Globus pallidus (tissue), 1 donor: ENCODE data around the gene SAMD8.
"Not testable (repeated sequence)": the region's sequence is repeated elsewhere in the genome, so short reads cannot be mapped to it uniquely, and the experiment has no call there.

Source experiments
- DNase-seq: peaks from one replicate; pipeline ENCODE4 v3.0.0-alpha.2; 2015; ENCODE audit warnings: low spot score

The SAMD8 gene

DNA sequence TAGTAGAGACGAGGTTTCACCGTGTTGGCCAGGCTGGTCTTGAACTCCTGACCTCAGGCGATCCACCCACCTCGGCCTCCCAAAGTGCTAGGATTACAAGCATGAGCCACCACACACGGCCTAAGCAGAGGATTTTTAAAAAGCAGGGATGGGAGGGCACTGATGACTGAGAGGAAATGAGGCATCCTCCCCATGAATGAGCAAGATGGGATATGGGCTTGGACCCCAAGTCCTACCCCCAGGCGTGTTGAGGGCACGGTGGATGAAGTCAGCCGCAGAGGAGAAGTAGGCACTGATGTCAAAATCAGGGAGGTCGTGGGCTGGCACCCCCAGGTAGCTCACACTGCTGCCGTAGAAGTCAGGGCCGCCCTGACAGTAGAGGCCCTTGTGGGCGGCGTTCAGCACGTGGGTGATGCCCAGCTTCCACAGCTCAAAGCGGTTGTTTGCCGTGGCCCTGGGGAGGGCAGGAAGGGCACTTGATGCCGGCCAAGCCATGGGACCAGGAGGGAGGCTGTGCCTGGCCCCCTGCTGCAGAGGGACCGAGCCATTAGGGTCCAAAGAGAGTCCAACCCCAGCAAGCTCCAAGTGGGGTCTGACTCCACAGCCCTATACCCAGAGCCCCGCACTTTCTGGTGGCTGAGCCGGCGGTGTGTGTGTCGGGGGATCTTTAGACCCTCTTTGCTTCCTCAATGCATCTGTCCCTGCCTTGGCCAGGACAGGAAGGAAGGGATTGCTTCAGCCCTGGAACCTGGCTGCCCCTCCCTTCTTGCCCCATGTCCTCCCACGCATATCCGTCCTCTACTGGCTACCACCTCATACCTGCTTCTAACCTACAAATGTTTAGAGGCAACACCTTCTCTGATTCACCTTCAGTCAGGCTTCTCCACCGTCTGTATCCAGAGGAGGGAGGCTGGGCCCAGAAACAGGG is 3.4 kb upstream of the SAMD8 start:
- no peak for DNase-seq

DNA sequence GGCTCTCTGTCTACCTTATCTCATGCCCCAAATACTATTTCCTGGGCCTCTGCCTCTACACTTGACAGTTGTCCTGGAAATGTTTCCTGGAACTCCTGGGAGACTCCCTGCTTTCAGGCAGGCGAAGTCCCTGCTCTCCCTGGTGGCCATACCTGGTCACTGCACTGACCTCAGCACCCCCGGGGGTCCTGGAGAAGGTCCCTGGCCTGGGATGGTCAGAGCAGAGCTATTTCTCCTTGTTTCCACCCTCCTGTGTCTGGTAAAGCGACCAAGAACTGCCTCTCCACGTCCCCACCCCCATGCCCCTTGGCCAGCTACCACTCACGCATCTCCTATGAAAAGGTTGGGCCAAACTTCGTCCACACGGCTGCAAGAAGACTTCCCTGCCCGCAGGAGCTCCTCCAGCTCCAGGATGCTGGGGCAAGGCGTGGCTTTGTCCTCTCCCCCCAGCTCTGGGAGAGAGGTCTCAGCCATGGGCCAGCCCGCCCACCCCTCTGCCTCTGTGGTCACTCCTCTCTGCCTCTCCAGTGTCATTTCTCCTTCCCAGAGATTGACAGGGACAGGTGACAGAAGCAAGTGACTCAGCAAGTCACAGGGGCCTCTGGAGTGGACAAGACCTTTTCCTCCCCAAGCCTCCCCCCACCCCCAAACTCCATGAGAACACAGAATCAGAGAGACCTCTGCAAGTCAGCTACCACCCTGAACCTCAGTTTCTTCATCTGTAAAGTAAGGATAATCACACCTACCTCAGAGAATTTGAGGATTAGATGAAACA is 2.6 kb upstream of the SAMD8 start:
- no peak for DNase-seq

DNA sequence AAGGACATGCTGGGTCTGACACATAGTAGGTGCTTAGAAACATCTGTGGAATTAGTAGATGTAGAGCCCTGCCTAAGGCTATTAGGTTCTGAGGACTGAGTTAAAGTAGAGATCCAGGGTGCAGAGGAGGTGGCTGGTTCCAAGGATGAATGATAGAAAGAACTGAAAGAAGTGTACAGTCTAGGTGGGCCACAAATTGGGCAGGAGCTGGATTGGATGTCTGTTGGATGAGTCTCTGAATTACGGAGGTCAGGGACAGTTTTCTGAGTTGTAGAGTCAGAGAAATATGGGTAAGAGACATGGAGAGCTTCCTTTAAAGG is 2.0 kb upstream of the SAMD8 start:
- DNase-seq = no peak

DNA sequence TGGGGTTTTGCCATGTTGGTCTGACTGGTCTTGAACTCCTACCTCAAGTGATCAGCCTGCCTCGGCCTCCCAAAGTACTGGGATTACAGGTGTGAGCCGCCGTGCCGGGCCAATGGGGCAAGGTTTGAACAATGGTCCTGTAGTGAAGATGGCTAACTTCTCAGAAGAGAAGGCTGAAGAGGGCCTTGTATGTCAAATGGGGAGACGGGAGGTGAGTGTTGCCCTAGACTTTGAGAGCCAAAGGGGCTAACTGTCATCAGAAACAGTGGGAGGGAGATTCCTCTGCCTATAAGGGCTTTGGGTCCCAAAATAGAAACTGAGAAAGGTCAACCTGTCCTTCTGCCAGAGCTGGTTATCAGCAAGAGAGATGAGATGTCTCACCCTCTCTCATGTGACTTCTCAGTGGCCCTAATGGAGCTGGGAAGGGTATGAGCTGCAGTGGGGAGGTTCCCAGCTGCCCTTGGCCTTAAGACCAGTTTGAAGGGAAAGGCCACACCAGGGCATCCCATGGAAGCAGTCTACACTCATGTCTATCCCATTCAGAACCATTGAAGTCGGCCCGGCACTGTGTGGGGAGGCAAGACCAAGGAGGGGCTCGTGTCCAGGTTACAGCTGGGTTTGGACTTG is 1.3 kb upstream of the SAMD8 start:
- DNase-seq = no peak

DNA sequence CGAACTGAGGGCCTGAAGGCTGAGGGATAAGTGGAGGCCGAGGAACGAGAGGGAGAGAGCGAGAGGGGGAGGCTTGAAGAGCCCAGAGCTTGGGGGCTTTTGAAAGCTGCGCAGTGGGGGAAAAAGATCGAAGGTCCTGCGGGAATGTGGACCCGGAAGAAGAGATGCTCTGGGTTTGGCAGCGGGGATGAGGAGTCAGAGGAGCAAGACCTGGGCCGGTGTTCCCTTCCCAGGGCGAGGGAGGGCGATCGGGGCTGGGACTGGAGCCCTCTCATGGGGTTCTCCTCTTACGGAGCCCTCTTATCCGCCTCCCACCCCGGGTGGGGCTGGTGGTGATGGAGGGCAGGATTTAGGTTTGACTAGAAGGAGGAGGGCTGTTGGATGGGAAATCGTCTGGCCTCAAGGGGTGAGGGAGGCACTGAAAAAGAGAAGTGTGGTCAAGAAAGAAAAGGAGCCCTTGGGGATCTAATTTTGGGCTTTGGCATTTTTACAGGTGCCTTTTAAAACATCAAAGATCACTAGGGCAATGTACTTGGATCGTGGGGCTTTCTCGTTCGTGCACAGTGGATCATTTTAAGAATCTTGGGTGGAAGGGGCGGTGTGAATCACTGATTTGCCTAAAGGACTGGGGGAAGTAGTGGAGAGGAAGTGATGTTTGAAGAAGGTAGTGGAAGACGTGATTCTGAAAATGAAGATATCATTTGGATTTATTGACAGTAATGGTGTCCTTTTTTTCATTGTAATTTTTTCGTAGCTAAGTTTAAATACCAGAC is 637 bp downstream of the SAMD8 start:
- no peak for DNase-seq

DNA sequence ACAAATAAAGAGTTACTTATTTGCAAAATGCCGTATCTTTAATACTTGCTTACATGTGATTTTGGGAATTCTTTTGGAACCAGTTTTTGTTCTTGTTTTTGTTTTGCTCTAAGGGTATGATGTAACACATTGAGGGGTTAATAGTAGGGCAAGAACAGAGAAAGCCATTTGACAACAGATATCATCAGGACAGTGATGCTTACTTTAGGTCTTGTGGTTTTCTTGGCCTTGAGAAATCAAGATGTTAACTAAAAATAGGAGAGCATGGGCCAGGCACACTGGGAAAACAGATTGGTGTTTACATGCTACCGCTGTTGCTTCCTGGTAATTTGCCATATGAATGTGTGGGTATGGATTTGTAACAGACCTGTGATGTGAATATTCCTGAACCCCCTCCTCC is 3.7 kb downstream of the SAMD8 start:
- DNase-seq = no peak

DNA sequence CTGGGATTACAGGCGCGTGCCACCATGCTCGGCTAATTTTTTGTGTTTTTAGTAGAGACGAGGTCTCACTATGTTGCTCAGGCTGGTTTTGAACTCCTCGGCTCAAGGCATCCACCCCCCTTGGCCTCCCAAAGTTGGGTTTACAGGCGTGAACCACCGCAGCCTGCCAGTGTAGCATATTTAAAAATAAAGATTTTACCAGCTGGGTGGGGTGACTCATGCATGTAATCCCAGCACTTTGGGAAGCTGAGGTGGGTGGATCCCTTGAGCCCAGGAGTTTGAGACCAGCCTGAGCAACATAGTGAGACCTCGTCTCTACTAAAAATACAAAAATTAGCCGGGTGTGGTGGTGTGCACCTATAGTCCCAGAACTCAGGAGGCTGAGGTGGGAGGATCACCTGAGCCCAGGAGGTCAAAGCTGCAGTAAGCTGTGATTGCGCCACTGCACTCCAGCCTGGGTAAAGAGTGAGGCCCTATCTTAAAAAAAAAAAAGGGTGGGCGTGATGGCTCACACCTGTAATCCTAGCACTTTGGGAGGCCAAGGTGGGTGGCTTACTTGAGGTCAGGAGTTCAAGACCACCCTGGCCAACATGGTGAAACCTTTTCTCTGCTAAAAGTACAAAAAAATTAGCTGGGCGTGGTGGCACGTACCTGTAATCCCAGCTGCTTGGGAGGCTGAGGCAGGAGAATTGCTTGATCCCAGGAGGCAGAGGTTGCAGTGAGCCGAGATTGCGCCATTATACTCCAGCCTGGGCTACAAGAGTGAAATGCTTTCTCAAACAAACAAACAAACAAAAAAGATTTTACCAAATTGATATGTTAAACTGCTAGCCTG is 5.7 kb downstream of the SAMD8 start:
- not testable (repeated sequence) for DNase-seq

DNA sequence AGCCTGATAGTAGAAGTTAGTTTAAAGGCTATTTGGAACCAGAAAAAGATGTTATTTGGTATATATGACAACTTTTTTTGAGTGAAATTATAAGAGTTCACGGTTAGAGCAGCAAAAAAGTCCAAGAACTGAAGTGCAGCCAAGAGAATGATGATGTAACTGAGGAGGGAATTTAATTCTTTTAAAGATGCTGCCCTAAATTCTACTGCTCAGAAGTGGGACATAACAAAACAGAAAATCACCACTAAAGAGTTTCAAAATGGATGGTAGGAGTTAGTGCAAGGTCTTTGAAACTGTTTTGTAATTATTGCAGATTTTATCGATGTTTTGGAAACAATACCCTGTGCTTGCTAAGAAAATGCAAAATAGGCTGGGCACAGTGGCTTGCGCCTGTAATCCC is 6.5 kb downstream of the SAMD8 start:
- no peak for DNase-seq

DNA sequence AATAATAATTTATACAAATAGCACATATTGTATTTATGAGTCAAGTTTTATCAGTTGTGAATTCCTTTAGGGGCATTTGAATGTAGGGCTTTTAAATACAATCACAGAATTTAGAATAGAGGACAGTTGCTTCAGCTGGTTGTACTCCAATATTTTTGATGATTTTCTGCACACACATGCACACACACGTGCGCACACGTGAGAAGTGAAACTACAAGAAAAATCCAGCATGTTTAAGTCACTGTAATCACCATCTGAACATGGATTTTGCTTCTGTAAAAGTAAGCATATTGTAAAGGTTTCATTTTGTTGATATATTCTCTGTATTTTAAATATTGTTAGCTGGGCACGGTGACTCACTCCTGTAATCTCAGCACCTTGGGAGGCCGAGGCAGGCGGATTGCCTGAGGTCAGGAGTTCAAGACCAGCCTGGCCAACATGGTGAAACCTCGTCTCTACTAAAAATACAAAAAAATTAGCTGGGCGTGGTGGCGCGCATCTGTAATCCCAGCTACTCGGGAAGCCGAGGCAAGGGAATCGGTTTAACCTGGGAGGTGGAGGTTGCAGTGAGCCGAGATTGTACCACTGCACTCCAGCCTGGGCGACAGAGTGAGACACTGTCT is 8.1 kb downstream of the SAMD8 start:
- DNase-seq = not testable (repeated sequence)

DNA sequence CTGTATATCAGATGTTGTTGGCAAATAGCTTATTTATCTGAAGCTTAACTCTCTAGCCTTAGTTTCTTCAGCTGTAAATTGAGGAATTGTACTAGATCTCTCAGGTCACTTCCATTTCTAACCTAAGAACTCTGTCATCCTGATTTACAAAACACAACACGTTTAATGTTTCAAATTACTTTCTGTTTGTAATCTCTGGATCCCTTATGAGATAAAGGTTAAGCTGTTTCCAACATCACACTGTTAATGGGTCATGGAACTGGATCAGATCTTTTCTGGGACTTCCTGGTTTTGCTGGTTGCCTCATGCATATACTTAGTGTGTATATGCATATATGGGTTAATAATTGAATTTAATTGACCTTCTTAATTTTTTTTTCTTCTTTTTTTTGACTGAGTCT is 9.9 kb downstream of the SAMD8 start:
- DNase-seq = no peak

DNA sequence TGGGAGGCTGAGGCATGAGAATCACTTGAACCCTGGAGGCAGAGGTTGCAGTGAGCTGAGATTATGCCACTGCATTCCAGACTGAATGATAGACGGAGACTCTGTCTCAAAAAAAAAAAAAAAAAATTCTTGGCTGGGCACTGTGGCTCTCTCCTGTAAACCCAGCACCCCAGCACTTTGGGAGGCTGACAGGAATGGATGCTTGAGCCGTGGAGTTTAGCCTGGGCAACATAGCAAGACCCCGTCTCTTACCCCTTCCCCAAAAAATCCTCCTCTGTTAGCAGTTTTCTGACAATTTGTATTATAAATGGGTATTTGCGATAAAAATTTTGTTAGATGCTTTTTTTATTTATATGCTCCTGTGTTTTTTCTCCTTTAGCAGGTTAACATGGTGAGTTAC is 11.0 kb downstream of the SAMD8 start:
- no peak for DNase-seq

DNA sequence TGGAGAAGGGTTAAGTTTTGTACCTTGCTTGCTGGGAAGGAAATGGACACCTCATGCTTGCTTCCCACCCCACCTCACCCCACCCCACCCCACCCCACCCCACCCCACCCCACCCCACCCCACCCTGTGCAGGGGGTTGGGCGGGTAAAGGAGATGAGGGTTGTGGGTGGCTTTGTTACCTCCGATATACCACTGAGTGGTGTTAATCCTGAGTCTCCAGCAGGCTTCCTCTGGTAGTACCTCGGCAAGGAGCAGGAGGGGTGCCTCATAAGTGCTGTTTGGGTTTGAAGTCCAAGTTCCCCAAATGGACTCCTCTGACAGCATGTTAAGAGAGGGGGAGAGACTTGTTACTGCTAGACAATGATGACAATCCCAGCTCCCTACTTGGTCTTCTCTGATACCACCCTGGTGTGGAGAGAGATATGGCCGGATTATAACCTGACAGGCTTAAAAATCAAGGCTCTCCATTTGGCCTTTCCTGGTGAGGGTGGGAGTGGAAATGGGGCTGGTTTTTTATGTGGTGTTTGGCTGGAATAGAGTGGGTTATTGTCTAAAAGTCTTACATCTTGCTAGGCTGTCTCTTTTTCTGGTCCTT is 11.7 kb downstream of the SAMD8 start:
- no peak for DNase-seq

DNA sequence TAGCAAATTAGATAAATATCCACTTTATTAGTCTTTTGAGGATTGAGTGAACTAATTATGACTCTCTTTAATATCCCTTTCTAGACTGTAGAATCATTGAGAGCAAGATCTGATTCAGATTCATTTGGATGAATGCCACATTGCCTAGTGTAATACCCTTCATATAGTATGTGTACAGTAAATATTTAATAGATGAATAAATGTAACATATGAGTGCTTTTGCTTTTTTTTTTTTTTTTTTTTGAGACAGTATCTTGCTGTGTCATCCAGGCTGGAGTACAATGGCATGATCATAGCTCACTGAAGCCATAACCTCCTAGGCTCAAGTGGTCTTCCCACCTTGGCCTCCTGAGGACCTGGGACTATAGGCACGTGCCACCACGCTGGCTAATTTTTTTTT is 14.8 kb downstream of the SAMD8 start:
- DNase-seq = no peak

DNA sequence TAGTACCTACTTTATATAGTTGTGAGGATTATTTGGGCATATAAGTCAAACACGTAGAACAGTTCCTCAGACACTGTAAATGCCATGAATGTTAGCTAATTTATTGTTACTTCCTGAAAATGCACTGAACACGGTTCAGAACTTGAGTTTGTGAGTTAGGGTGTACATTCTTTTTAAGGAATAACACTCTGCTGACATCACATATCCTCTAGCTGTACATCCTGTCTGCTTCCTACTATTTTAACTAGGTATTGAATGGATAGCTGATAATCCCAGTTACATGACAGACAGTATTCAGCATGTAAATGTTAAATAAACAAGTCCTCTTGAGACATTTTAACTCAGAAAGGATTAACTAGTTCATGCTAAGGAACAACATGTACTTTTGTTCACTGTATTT is 16.0 kb downstream of the SAMD8 start:
- DNase-seq = no peak

DNA sequence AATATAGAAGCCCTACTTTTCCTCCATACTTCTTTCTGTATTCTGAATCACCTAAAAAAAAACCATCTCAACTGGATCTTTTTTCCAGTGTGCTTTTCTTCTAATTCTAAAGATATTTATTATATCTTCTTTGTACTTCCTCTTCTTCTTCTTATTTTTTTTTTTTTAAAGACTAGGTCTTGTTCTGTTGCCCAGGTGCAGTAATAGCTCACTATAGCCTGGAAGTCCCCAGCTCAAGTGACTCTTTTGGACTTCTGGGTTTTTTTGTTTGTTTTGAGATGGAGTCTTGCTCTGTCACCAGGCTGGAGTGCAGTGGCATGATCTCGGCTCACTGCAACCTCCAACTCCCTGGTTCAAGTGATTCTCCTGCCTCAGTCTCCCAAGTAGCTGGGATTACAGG is 17.5 kb downstream of the SAMD8 start:
- not testable (repeated sequence) for DNase-seq

DNA sequence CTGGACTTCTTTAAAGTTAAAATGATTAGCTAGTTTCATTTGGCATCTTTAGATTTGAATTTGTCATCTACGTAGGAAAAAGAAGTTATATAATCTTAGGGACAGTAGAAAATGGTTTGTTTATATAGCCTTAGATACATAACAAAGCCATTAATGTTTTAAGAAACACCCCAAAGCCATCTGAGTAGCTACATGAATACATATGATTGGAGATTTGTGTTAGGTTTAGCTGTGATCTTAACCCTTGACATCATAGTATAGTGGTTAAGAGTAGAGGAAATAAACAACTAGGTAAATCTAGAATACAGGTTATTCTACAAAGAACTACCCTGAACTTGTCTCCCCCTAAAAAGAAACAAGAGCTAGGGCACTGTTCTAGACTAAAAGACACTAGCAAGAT is 18.1 kb downstream of the SAMD8 start:
- no peak for DNase-seq

DNA sequence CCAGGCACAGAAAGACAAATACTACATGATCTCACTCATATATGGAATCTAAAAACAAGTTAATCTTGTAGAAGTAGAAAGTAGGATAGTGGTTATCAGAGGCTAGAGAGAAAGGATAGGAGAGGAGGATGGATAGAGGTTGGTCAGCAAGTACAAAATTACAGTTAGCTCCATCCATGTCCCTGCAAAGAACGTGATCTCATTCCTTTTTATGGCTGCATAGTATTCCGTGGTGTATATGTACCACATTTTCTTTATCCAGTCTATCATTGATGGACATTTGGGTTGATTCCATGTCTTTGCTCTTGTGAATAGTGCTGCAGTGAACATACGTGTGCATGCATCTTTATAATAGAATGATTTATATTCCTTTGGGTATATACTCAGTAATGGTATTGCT is 22.2 kb downstream of the SAMD8 start:
- DNase-seq = not testable (repeated sequence)

DNA sequence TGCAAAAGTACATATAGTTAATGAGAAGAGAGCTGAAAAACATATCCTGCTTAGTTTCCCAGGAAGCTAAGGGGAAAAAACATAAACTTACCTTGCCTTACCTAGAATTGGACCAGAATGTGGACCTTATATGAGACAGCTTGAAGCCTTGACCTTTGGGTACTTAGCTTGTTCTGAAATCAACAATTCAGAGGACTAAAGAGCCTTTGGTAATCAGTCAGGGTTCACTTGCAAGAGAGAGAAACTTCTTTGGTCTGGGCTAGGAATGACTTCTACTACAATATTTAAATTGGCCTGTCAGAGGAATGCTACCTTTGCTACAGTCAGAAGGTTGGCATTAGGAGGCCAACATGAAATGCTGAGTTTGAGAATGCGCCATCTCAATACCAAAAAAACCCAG is 24.9 kb downstream of the SAMD8 start:
- no peak for DNase-seq

DNA sequence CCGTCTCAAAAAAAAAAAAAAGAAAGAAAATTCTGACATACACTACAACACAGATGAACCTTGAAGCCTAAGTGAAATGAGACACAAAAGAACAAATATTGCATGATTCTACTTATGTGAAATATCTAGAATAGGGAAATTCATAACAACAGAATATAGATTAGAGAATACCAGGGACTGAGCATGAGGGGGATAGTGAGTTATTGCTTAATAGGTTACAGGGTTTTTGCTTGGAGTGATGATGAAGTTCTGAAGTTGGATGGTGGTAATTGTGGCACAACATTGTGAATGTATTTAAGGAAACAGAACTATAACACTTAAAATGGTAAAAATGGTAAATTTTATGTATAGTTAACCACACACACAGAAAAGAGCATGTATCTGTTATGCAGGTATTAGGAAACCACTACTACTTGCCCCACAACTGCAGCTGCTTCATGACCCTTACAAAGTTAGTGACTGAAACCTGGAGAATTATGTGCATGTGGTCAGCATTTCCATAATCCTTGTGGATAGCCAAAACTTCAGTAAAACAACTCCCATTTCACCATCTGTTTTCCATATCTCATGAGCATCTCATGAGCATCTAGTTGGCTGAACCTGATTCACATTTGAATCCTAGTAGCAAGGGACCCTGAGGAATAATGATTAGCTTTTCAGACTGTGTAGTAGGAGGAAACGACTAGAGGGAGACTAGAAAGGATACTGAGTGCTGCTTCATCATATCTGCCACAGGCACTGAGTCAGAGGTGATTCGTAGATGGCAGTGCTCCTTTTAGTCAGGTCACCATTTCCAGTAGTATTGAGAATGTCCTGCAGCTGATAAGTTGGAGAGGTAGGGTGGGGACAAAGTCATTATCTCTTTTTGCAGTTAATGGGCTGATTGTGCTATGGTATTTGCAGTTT is 26.3 kb downstream of the SAMD8 start:
- DNase-seq = no peak
